K562 (cell line): ENCODE results near the gene SMU1. TPM values are rescaled to one million over a fixed set of nuclear protein-coding genes. Genes with fewer than 3 reads are reported as not detected.

Experiments
- BHLHE40 ChIP-seq: IDR thresholded peaks from 2 replicates; pipeline ENCODE4 v1.6.1; 2011; ENCODE audit warnings: low read length, improper control_type of control experiment
- CTBP1 ChIP-seq: fragments of 450-650 bp; IDR thresholded peaks from 2 replicates; pipeline ENCODE4 v1.6.1; 2016; ENCODE audit warnings: borderline replicate concordance
- KDM4B ChIP-seq, 2 experiments: fragments of 450-650 bp in 1 of 2; sonication (generic) in 1 of 2; IDR thresholded peaks; 2 replicates each; pipeline ENCODE4 v1.6.1; 2016 to 2017; ENCODE audit warnings: borderline replicate concordance in 2 of 2, antibody characterized with exemption in 1 of 2, low read depth in 1 of 2, mild to moderate bottlenecking in 1 of 2
- NONO ChIP-seq, 2 experiments: fragments of 200-400 bp in 1 of 2; fragments of 450-650 bp in 1 of 2; formaldehyde crosslinking in 1 of 2; IDR thresholded peaks; 2 replicates each; pipeline ENCODE4 v1.6.1; 2017; ENCODE audit warnings: low read depth in 2 of 2, mild to moderate bottlenecking in 2 of 2, moderate library complexity in 2 of 2, low read length in 1 of 2
- POLR2AphosphoS2 ChIP-seq: IDR thresholded peaks from 2 replicates; pipeline ENCODE4 v1.6.1; 2012; ENCODE audit warnings: low read length, improper control_type of control experiment
- XRCC5 ChIP-seq: fragments of 200-400 bp; formaldehyde crosslinking; IDR thresholded peaks from 2 replicates; pipeline ENCODE4 v1.6.1; 2017; ENCODE audit warnings: low read depth, mild to moderate bottlenecking, low read length
- YY1 ChIP-seq, 3 experiments: IDR thresholded peaks; 2 replicates each; pipeline ENCODE4 v1.6.1; 2011; ENCODE audit warnings: low read length in 2 of 3, mild to moderate bottlenecking in 2 of 3, moderate library complexity in 2 of 3, borderline replicate concordance in 1 of 3, control low read depth in 1 of 3, low read depth in 1 of 3; ENCODE audit not compliant: insufficient read depth in 3 of 3, insufficient replicate concordance in 2 of 3, control insufficient read depth in 1 of 3, insufficient read length in 1 of 3; ENCODE audit errors: extremely low read depth in 1 of 3
- ZNF23 ChIP-seq: fragments of 250-450 bp; sonication (Bioruptor Pico); IDR thresholded peaks from 2 replicates; pipeline ENCODE4 v1.4.0; 2020; ENCODE audit warnings: mild to moderate bottlenecking
- ZNF347 ChIP-seq: fragments of 450-650 bp; formaldehyde crosslinking; IDR thresholded peaks from 2 replicates; pipeline ENCODE4 v1.4.0; 2020; ENCODE audit warnings: low read depth, mild to moderate bottlenecking, moderate library complexity
- polyA plus RNA-seq, 8 experiments: library from polyadenylated mRNA; depleted of rRNA in 4 of 8; stranded (reverse) in 5 of 8; unstranded in 3 of 8; fragments of >200 nt; fragmentation: Nextera tagmentation in 2 of 8; fragmentation: Illumina TruSeq in 1 of 8; extraction: Ambion mirVana in 2 of 8; extraction: Trizol in 1 of 8; gene quantifications; 2 replicates each; pipeline versions ENCODE4 v1.2.1 to v1.2.3, GENCODE V29; 2011 to 2014; ENCODE audit warnings: inconsistent platforms in 1 of 8, missing spikeins in 1 of 8
- total RNA-seq, 7 experiments: library from RNA; depleted of rRNA in 6 of 7; stranded (reverse); fragments of >200 nt in 6 of 7; fragmentation: Illumina TruSeq in 2 of 7; extraction: Trizol in 2 of 7; gene quantifications; 2 replicates each; pipeline versions ENCODE4 v1.2.1 to v1.2.3, GENCODE V29; 2011 to 2021; ENCODE audit warnings: low replicate concordance in 1 of 7
- TF ChIP-seq, protein P1 (sequence below): sonication (generic); formaldehyde crosslinking; IDR thresholded peaks from 2 replicates; pipeline ENCODE4 v1.8.1; 2023; ENCODE audit warnings: mild to moderate bottlenecking, missing genetic modification reagents, moderate library complexity
- TF ChIP-seq, protein P2 (sequence below): fragments of 250-450 bp; sonication (Bioruptor Pico); IDR thresholded peaks from 2 replicates; pipeline ENCODE4 v1.4.0; 2020; ENCODE audit warnings: borderline replicate concordance
- TF ChIP-seq, protein P3 (sequence below), 2 experiments: fragments of 450-650 bp in 1 of 2; sonication (generic) in 1 of 2; formaldehyde crosslinking in 1 of 2; IDR thresholded peaks; 2 replicates each; pipeline versions ENCODE4 v1.7.1 to v1.9.0; 2016 to 2022; ENCODE audit warnings: inconsistent platforms in 1 of 2, mild to moderate bottlenecking in 1 of 2, missing genetic modification reagents in 1 of 2

The SMU1 gene
- total and polyA plus RNA-seq, 9 of the 15 experiments (the other 6 are each of a cell fraction or from before 2014, with no cell fraction given) = 13.2 to 33.4 (median 20.7) TPM

- TF ChIP-seq XRCC5 (no peak; the same call in 1 of the 2 replicates), YY1 (IDR thresholded peaks at IDR 0.05; ENCODE audit: borderline replicate concordance in 1 of 3, control insufficient read depth in 1 of 3, extremely low read depth in 1 of 3, insufficient read depth in 3 of 3, insufficient read length in 1 of 3, insufficient replicate concordance in 2 of 3, low read depth in 1 of 3, low read length in 2 of 3) (peak in 1 of 3 experiments; percentile 62), CTBP1 (peak; percentile 55), NONO (IDR thresholded peaks at IDR 0.05; ENCODE audit: low read depth in 2 of 2, low read length in 1 of 2) (peak; percentile 5 to 95; a peak in 2 of 4 replicates), ZNF347 (no peak), ZNF23 (no peak), KDM4B (IDR thresholded peaks at IDR 0.05; ENCODE audit: borderline replicate concordance in 2 of 2, low read depth in 1 of 2) (peak in 1 of 2 experiments; percentile 58; a peak in 1 of 4 replicates), BHLHE40 (peak; percentile 75), POLR2AphosphoS2 (no peak)
- TF ChIP-seq, protein P1, sequence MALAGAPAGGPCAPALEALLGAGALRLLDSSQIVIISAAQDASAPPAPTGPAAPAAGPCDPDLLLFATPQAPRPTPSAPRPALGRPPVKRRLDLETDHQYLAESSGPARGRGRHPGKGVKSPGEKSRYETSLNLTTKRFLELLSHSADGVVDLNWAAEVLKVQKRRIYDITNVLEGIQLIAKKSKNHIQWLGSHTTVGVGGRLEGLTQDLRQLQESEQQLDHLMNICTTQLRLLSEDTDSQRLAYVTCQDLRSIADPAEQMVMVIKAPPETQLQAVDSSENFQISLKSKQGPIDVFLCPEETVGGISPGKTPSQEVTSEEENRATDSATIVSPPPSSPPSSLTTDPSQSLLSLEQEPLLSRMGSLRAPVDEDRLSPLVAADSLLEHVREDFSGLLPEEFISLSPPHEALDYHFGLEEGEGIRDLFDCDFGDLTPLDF (CRISPR knock-in tag) = peak; percentile 59; the same call in 1 of the 2 replicates
- TF ChIP-seq, protein P2, sequence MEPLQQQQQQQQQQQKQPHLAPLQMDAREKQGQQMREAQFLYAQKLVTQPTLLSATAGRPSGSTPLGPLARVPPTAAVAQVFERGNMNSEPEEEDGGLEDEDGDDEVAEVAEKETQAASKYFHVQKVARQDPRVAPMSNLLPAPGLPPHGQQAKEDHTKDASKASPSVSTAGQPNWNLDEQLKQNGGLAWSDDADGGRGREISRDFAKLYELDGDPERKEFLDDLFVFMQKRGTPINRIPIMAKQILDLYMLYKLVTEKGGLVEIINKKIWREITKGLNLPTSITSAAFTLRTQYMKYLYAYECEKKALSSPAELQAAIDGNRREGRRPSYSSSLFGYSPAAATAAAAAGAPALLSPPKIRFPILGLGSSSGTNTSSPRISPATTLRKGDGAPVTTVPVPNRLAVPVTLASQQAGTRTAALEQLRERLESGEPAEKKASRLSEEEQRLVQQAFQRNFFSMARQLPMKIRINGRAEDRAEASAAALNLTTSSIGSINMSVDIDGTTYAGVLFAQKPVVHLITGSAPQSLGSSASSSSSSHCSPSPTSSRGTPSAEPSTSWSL (CRISPR knock-in tag) = no peak
- TF ChIP-seq, protein P3, sequence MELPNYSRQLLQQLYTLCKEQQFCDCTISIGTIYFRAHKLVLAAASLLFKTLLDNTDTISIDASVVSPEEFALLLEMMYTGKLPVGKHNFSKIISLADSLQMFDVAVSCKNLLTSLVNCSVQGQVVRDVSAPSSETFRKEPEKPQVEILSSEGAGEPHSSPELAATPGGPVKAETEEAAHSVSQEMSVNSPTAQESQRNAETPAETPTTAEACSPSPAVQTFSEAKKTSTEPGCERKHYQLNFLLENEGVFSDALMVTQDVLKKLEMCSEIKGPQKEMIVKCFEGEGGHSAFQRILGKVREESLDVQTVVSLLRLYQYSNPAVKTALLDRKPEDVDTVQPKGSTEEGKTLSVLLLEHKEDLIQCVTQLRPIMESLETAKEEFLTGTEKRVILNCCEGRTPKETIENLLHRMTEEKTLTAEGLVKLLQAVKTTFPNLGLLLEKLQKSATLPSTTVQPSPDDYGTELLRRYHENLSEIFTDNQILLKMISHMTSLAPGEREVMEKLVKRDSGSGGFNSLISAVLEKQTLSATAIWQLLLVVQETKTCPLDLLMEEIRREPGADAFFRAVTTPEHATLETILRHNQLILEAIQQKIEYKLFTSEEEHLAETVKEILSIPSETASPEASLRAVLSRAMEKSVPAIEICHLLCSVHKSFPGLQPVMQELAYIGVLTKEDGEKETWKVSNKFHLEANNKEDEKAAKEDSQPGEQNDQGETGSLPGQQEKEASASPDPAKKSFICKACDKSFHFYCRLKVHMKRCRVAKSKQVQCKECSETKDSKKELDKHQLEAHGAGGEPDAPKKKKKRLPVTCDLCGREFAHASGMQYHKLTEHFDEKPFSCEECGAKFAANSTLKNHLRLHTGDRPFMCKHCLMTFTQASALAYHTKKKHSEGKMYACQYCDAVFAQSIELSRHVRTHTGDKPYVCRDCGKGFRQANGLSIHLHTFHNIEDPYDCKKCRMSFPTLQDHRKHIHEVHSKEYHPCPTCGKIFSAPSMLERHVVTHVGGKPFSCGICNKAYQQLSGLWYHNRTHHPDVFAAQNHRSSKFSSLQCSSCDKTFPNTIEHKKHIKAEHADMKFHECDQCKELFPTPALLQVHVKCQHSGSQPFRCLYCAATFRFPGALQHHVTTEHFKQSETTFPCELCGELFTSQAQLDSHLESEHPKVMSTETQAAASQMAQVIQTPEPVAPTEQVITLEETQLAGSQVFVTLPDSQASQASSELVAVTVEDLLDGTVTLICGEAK (IDR thresholded peaks at IDR 0.05) = peak; percentile 84
- TF ChIP-seq, protein P3 (CRISPR knock-in tag; IDR thresholded peaks at IDR 0.05) = no peak
These were observed 51.4 kb downstream of the SMU1 start, which contains the start of gene DNAJA1 (continued) for GRCh38 chr9:33024966-33025571.
